ENCODE data around the gene CAPZA2. TPM values are rescaled to one million over a fixed set of nuclear protein-coding genes. Genes with fewer than 3 reads are reported as not detected.

Gene CAPZA2
- total and polyA plus RNA-seq, 9 of the 15 experiments (the other 6 are each of a cell fraction or from before 2014, with no cell fraction given) = 67.0 to 524 (median 176) TPM

DNA sequence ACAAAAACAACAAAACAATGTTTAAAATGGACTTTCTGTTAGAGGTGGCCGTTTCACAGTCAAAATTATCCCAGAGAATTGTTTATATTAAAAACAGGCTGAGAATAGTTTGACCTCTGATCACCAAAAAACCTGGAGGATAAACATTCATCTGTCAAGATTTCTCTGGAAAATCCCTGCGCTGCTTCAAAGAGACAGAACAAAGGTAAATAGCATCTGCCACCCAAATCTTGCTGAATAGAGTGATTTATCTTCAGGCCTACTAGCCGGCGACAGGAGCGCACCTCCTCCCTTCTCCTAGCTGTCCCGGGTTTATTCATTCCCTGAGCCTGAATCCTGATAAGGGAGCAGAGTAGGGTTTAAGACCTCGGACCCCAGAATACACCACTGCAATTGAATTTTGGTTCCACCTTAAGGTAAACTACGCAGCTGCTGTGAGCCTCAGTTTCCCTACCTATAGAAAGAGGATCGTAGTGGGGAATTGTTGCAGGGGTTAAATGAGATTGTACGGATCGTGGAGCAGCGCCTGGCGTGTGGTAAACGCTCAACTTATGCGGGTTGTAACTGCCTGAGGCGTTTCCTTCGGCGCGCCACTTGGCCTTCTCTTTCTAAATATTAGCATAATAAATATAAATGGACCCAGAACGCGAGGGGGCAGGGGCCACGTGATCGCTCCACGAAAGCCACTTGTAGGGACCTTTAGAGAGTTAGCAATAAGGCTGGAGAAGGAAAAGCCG, 90.4 kb downstream of the CAPZA2 start (continued):
- no peak for TF ChIP-seq THRAP3 (IDR thresholded peaks at IDR 0.05; ENCODE audit: borderline replicate concordance)
- TF ChIP-seq ZBED1 (IDR thresholded peaks at IDR 0.05) = no peak
- TF ChIP-seq ZNF282 (CRISPR knock-in tag; IDR thresholded peaks at IDR 0.05) = no peak
- no peak for TF ChIP-seq SREBF1 (IDR thresholded peaks at IDR 0.05; ENCODE audit: borderline replicate concordance, low read depth, low read length)
- TF ChIP-seq NUFIP1 (IDR thresholded peaks at IDR 0.05; ENCODE audit: partially characterized antibody) = no peak
- TF ChIP-seq FOXK2 (conservative IDR thresholded peaks at IDR 0.05 in 1 of 2, IDR thresholded peaks at IDR 0.05 in 1 of 2; ENCODE audit: low read depth in 2 of 2) = peak; percentile 35 to 57; a peak in 1 of 4 replicates
- TF ChIP-seq, protein P1, sequence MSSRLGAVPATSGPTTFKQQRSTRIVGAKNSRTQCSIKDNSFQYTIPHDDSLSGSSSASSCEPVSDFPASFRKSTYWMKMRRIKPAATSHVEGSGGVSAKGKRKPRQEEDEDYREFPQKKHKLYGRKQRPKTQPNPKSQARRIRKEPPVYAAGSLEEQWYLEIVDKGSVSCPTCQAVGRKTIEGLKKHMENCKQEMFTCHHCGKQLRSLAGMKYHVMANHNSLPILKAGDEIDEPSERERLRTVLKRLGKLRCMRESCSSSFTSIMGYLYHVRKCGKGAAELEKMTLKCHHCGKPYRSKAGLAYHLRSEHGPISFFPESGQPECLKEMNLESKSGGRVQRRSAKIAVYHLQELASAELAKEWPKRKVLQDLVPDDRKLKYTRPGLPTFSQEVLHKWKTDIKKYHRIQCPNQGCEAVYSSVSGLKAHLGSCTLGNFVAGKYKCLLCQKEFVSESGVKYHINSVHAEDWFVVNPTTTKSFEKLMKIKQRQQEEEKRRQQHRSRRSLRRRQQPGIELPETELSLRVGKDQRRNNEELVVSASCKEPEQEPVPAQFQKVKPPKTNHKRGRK (tag; IDR thresholded peaks at IDR 0.05) = no peak
- TF ChIP-seq, protein P2, sequence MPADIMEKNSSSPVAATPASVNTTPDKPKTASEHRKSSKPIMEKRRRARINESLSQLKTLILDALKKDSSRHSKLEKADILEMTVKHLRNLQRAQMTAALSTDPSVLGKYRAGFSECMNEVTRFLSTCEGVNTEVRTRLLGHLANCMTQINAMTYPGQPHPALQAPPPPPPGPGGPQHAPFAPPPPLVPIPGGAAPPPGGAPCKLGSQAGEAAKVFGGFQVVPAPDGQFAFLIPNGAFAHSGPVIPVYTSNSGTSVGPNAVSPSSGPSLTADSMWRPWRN (IDR thresholded peaks at IDR 0.05; ENCODE audit: low read depth) = no peak
- 0 out of 2 replicates have a peak, but pooled peaks have one; percentile 70 for TF ChIP-seq MTA1 (IDR thresholded peaks at IDR 0.05; ENCODE audit: borderline replicate concordance)
- no peak for TF ChIP-seq RBFOX2 (IDR thresholded peaks at IDR 0.05; ENCODE audit: low read depth, low read length)
- TF ChIP-seq FOXJ3 (CRISPR knock-in tag; IDR thresholded peaks at IDR 0.05) = no peak
- TF ChIP-seq, protein P3, sequence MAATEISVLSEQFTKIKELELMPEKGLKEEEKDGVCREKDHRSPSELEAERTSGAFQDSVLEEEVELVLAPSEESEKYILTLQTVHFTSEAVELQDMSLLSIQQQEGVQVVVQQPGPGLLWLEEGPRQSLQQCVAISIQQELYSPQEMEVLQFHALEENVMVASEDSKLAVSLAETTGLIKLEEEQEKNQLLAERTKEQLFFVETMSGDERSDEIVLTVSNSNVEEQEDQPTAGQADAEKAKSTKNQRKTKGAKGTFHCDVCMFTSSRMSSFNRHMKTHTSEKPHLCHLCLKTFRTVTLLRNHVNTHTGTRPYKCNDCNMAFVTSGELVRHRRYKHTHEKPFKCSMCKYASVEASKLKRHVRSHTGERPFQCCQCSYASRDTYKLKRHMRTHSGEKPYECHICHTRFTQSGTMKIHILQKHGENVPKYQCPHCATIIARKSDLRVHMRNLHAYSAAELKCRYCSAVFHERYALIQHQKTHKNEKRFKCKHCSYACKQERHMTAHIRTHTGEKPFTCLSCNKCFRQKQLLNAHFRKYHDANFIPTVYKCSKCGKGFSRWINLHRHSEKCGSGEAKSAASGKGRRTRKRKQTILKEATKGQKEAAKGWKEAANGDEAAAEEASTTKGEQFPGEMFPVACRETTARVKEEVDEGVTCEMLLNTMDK (IDR thresholded peaks at IDR 0.05; ENCODE audit: borderline replicate concordance, insufficient read depth, low read depth, low read length, poor library complexity, severe bottlenecking) = no peak
- no peak for TF ChIP-seq KLF16 (IDR thresholded peaks at IDR 0.05)
- TF ChIP-seq, protein P4, sequence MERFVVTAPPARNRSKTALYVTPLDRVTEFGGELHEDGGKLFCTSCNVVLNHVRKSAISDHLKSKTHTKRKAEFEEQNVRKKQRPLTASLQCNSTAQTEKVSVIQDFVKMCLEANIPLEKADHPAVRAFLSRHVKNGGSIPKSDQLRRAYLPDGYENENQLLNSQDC (CRISPR knock-in tag; IDR thresholded peaks at IDR 0.05) = 0 out of 2 replicates have a peak, but pooled peaks have one; percentile 40
- TF ChIP-seq, protein P5, sequence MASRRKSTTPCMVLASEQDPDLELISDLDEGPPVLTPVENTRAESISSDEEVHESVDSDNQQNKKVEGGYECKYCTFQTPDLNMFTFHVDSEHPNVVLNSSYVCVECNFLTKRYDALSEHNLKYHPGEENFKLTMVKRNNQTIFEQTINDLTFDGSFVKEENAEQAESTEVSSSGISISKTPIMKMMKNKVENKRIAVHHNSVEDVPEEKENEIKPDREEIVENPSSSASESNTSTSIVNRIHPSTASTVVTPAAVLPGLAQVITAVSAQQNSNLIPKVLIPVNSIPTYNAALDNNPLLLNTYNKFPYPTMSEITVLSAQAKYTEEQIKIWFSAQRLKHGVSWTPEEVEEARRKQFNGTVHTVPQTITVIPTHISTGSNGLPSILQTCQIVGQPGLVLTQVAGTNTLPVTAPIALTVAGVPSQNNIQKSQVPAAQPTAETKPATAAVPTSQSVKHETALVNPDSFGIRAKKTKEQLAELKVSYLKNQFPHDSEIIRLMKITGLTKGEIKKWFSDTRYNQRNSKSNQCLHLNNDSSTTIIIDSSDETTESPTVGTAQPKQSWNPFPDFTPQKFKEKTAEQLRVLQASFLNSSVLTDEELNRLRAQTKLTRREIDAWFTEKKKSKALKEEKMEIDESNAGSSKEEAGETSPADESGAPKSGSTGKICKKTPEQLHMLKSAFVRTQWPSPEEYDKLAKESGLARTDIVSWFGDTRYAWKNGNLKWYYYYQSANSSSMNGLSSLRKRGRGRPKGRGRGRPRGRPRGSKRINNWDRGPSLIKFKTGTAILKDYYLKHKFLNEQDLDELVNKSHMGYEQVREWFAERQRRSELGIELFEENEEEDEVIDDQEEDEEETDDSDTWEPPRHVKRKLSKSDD (conservative IDR thresholded peaks at IDR 0.05; ENCODE audit: low read length) = 0 out of 2 replicates have a peak, but pooled peaks have one; percentile 40
- no peak for TF ChIP-seq ADNP (tag; IDR thresholded peaks at IDR 0.05)
- TF ChIP-seq, protein P6, sequence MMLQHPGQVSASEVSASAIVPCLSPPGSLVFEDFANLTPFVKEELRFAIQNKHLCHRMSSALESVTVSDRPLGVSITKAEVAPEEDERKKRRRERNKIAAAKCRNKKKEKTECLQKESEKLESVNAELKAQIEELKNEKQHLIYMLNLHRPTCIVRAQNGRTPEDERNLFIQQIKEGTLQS (IDR thresholded peaks at IDR 0.05) = no peak
- TF ChIP-seq, protein P6 (CRISPR knock-in tag; conservative IDR thresholded peaks at IDR 0.05) = no peak
- TF ChIP-seq EP300 (IDR thresholded peaks at IDR 0.05; ENCODE audit: low read length) = no peak
- TF ChIP-seq PRMT5 (CRISPR knock-in tag; IDR thresholded peaks at IDR 0.05) = no peak

All from K562 (cell line).